C1 segment of cervical spinal cord (tissue), 14 donors: ENCODE data around the gene CLCN2.

ENCODE experiments used
- DNase-seq, 14 donors: peaks; one replicate each; lab custom pipeline; 2025; lab: John Stamatoyannopoulos, UW

CLCN2 gene

DNA sequence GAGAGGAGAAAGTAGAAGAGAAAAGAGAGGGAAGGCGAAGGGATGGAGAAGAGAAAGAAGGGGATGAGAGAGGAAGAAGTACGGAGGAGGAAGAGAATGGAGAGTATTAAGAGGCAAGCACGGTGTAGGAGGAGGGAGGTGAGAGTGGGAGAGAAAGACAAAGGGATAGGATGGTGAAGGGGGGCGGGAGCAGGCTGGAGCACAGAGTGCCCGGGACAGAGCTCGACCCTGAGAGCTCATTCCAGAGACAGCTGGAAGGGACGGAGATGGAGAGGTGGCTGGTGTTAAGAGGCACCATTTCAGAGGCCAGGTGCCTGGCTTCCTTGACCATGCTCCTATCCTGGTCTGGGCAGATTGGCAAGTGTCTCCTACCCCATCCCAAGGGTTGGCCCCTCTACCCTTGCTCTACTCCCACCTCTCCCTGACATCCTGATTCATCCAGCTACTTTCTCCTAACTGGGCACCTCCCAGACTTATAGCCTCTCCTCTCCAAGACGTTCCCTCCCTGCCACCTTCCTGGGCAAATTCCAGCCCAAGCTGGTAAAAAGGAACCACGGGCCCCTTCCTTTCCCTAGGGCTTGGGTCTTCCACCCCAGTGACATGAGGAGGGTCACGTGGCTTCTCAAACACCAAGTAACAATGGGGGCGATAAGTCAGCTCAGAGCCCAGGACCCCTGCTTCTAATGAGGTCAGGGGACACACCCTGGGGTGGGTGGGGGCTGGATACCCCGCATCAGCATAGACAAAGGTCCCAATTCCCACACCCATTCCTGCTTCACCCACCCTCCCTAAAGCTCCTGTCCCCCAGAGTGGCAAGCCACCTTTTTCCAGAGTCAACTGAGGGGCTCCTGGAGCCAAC lies 1.1 kb downstream of the CLCN2 start:
- DNase-seq, result peak in 5 of 14 donors; percentile 19 to 64 (median 46)

DNA sequence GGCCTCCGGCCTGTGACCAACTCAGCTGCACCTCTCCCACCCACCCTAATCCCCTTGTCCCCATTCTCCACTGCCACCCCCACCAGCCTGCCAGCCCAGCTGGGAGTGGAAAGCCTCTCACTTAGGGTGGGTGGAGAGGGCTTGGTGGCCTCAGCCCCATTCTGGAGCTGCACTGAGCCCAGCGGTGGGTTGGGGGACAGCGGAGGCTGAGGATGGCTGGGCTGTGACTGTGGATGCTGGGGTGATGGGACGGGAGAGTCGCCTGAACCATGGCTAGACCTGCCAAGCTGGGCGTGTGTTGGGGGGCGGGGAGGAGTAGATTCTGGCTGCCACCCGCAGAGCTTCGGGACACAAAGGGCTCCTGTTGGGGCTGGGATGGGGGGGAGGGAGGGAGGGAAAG lies 1.8 kb downstream of the CLCN2 start:
- DNase-seq, result peak in 12 of 14 donors; percentile 20 to 74 (median 62)

DNA sequence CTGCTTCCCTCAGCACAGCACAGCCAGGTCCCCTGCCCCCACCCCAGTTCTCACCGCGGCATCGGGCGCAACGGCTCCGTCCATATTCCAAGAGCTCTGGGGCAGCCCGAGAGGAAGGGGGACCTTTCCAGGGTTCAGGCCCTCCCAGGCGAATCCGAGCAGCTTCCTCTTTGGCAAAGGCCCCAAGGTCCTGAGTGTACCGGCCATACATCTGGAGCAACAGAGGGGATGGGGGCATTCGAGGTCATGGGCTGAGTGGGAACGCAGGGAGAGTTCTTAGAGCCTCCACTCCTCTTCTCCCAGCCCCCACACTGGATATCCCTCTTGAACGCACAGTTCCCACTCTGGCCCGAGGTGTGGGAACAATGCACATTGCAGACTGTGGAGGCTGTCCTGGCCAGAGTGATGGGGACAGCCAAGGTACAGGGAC lies 2.5 kb downstream of the CLCN2 start:
- DNase-seq, result no peak

DNA sequence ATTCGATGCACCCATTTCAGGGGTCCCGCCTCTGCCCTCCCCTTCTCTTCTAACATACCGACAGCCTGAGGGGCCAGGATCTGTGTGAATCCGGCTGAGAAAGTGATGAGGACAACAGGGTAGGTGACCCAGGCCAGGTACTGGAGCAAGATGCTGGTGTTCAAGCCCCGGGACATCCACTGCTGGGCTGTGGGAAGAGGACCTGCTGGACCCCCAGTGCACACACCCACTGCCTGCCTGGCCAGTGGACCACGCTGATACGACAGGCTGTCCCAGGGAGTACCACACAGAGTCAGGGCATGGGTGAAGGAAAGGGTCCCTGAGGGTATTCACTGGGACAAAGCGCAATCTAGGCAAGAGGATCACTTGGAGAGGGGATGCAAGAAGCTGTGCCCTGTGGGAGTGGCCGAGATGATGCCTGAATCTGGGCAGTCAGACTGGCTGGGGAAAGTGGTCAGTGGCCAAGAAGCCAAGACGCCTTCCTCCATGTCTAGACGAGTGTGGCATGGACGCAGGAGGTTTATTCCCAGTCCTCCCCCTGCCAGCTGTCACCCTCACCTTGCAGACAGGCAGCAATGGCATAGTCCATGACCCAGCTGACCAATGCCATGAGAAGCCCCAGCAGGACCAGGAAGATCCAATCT lies 3.2 kb downstream of the CLCN2 start:
- no peak for DNase-seq

DNA sequence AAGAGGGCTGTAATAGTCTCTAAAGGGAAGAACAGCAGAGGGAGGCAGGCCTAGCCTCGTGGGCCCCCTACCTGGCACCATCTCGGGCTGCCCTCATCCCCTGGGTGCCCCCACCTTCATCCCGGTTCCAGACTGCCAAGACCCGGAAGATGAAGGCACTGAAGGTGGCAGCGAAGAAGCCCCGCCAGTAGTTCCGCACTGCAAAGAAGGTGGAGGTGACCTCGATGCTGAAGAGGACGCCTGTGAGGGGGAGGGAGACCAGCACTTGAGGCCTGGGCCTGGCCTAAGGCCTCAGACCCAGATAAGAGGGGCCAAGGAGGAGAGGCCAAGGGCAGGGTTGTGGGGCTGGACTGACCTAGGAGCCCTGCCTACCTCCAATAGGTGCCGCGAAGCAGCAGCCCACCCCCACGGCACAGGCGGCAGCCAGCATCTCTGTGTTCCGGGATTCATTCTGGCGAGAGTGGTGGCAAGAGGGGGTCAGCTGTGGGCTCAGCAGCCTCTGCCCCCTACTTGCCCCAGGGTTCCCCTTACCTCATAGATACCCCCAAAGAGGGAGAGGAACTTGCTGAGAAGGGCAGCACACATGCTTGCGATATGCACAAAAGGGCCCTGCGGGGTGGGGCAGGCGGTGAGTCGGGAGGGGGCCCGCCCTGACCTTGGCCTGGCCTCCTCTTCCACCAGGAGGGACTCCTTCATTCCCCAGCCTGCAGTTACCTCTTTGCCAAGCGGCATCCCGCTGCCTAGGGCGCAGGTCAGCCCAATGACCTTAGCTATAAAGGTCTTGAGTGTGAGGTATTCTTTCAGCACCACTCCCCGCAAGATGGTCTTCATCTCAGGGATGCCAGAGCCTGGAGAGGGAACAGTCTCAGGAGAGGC lies 3.9 kb downstream of the CLCN2 start:
- no peak for DNase-seq

DNA sequence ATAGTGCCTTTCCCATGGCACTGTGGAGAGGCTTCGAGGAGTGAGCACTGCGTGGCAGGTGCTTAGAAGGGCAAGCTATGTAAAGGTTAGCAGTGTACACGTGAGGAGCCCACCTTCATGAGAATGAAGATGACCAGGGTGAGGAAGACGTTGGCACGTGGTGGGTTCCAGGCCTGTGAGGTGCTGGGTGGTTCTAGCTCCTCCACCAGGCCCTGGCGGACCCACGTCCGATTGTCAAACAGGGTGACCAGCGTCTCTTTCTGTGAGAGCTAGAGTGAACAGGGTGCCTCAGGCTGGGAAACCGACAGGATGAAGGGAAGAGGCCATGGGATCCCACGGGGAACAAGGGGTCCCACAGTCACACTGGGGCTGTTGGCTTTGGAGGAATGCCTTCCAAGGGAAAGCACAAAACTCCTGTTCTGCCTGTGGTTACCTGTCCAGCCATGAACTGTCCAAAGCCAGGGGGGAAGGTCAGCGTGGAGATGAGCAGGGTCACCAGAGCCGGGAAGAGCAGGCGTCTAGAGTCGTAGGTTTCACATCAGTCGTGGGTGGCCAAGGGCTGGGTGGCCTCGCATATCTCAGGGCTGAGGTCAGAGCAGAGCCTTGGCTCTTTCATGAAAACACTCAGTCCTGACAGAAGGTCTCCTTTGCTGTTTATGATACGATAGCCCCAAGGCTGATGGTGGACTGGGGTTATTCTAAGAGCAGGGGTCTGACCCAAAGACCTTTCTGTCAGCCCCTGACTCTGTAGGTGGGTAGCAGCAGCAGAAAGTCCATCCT lies 6.0 kb downstream of the CLCN2 start:
- DNase-seq, result no peak

DNA sequence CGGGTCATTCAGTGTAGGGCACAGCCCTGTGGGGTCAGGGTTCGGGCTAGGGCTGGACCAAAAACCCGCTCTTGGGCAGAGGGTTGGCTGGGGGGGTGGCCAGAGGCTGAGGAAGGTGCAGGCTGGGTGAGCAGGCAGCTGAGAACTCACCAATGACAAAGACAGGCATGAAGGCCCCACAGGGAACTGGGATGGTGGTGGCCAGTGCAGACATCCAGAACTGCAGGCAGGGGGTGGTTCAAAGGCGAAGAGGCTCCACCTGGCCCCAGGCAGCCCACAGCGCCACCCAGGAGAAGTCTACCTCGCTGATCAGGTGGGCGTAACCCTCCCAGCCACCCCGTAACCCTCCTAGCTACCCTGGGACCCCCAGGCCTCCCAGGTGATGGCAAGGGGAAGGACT lies 6.7 kb downstream of the CLCN2 start:
- DNase-seq, result no peak

DNA sequence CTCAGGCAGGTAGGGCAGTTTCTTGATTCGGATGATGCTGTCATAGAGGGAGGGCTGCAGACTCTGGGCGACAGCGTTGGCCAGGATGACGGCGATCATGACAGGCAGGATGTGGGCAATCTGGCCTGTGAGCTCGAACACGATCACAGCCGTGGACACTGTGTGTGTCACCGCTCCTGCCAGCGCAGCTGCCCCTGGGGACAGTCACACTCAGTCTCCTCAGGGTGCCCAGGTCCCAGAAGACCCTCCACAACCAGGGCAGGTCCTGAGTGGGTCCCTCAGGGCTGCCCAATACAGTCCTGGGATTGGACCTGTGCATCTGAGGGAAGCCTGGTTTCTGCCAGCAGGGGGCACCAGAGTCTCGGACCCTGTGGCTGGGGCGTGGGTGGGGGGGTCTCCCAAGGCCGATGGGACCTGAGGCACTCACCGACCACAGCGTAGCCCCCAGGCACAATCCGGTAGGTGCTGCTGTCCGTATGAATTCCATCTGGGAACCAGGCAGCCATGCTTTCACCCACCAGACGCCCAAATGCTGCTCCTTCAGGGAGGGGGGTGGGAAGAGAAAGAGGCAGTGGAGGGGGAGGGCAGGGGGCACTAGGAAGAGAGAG lies 7.2 kb downstream of the CLCN2 start:
- peak in 2 of 14 donors; percentile 18 to 40 for DNase-seq

DNA sequence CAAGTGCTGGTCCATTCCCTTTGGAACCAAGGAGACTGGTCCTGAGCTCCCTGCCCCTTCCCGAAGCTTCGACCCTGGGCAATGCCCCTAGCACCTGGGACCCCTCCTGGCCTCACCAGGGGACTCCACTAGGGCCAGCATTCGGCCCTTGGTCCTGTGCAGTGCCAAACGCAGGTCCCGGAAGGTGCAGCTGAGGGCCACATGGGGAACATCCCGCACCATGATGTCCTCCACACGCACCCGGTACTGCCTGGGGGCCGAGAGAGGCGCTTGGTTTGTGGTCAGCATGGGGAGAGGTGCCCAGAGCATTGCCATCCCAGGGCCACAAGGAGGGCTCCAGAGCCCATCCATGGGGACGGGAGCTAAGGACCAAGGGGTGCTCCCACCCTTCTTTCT lies 7.9 kb downstream of the CLCN2 start:
- no peak for DNase-seq

DNA sequence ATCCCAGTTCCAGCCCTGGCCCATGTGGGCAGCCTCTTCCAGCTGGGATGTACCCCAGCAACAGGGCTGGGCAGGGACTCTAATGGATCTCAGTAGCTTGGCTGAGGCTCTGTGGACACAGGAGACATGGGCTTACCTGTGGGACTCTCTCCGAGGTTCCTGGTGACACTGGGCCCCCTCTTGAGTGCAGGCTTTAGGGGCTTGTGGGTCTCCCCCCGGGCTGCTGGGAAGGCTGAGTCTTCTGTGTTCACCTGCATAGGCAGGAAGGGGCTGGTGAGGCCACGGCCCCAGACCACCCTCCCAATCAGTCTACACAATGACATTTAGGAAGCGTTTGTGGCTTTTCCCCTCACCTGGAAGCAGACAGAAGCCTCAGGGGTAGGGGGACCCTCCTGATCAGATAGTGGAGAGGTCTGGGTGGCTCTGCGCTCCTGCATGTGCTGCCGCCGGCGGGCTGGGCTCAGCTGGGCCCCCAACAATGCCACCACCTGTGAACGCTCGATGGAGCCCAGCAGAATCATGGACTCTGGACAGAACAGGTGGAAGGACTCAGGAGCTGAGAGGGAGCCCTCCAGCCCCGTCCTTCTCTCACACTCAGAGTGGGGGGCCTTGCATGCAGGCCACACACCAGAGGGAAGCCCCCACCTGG lies 8.4 kb downstream of the CLCN2 start:
- no peak for DNase-seq

DNA sequence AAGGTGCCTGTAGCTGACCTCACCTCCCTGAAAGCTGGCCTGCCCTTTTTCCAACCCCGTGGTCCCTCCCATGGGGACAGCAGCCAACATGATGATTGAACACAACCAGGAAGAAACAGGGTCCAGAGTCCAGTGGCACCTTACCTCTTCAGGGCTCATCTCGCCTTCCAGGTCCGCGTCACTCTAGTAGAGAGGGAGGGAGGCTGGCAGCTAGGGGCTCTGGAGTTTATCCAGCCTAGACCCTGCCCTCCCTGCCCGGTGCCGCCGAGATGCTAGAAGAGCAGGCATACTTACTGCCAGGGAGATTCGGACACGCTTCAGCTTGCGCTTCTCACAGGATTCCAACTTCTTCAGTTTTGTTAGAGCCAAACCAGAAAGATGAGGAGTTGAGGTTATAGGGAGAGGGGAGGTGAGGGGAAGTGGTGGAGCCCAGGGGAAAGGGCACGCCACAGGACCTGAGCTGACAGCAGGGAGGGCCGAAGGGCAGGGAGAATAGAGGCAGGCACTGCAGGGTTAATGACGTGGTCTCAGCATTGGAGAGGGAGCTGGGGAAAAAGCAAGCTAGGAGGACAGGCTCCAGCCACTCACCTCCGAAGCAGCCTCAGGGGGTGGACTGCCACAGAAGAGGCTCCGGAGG lies 9.1 kb downstream of the CLCN2 start:
- no peak for DNase-seq

DNA sequence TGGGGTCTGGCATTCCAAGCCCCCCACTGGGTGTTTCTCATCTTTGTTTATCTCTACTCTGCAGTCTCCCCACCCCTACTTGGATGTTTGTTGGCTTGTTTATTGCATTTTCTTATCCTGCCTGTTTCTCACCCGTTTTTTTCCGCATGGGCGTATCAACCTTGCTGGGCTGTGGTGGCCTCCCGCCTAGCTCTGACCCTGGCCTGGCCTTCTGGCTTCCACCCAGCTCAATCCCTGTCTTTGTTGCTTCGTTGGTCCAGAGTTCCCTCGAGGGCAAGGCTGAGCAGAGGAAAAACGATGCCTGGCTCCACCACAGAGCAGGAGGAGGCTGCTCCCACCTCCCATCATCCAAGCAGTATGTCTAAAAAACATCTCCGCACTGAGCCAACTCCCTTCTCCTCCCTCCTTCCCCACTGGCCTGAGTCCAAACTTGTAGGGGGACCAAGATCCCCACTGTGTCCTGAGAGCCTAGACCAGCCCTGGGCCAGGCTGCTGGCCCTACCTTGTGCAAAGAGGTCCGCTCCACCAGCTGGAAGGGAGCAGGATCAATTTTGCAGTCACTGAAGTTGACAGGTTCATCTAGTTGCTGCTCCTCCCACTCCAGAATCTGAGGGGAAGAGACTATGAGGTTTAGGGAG lies 9.8 kb downstream of the CLCN2 start:
- no peak for DNase-seq

DNA sequence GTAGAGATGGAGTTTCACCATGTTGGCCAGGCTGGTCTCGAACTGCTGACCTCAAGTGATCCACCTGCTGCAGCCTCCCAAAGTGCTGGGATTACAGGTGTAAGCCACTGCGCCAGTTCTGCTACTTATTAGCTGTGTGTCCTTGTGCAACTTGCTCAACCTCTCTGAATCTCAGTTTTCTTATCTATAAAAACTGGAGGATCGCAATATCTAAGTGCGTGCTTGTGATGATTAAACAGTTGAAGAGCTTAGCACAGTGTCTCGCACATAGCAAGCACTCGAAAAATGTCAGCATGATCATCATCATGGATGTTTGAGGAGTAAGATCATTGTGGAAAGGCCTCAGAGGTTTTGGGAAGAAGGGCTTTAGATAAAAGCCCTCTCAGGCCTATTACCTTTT lies 10.8 kb downstream of the CLCN2 start:
- DNase-seq, result no peak

DNA sequence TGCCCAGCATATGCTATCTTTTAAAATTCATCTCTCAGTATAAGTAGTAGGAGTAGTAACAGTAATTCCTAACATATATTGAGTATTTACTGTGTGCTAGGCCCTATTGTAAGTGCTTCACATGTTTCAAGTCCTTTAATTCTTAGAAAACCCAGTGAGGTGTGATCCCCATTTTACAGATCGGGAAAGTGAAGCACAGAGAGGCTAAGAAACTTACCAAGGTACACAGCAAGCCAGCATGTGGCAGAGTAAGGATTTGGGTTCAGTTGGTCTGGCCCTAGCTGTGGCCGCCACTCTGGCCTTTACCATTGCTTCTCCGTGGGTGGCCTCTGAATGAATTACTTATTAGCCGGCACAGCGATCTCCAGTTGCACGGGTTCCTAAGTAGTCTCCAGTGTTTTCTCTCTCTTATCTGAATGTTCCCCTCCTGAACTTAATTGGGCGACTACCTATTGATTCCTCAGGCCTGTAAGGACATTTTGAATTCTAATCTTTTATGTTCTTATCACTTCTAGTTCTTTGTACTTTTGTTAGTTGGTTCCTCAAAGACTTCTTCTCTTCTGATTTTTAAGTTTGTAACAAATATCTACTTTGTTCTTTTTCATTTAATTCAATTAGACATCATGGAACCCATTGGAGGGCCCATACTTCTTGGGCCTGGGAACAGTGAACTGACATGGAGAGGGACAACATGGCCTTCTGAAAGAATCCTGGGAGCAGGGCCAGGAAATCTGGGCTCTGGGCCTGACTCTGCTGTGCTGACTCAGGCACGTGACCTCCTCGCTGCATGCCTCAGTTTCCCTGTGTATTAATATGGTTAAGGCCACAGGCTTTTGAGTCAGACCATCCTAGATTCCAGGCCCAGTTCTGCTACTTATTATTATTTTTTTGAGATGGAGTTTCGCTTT lies 11.6 kb downstream of the CLCN2 start:
- peak in 1 of 14 donors; percentile 12 for DNase-seq

DNA sequence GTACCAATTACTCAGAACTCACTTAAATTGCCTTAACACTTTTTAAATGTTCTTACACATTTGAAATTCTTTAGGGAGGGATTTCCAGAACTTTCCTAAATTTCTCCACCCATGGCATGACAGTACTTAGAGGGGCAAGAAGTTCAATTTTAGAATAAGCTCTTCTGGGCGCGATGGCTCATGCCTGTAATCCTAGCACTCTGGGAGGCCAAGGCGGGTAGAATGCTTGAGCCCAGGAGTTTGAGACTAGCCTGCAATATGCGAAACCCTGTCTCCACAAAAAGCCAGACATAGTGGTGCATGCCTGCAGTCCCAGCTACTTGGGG lies 13.4 kb downstream of the CLCN2 start:
- DNase-seq, result no peak

DNA sequence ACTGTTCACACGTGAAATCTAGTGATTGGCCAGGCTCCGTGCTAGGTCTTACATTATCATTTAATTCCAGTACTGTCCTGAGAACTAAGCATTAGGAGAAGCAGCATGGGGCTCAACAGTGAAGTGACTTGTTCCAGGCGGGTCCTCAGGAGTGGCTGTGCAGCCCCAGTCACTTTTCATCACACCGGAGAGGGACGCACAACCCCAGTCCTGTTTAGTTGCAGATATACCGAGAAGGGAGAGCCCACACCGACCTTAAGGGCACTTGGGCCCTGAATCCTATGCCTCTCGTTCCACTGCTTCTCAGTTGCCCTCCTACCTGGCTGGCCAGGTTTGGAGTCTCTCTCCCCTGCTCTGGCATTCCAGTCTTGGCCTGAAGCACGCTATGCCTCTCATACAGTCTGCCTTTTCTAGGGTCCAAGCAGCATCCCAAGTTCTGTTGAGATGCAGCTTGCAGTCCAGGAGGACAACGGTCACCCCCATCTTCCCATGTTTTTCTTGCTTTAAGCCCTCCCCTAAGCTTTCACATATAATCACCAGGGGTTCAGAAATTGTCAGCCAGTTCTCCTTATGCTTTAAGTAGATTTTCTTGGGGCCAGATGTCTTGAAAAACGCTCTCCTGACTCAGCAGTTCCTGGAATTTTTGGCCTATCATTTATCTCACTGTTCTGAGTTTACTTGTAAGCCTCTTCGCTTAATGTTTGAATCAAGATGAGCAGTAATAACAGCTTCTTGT lies 13.9 kb downstream of the CLCN2 start:
- DNase-seq, result no peak

DNA sequence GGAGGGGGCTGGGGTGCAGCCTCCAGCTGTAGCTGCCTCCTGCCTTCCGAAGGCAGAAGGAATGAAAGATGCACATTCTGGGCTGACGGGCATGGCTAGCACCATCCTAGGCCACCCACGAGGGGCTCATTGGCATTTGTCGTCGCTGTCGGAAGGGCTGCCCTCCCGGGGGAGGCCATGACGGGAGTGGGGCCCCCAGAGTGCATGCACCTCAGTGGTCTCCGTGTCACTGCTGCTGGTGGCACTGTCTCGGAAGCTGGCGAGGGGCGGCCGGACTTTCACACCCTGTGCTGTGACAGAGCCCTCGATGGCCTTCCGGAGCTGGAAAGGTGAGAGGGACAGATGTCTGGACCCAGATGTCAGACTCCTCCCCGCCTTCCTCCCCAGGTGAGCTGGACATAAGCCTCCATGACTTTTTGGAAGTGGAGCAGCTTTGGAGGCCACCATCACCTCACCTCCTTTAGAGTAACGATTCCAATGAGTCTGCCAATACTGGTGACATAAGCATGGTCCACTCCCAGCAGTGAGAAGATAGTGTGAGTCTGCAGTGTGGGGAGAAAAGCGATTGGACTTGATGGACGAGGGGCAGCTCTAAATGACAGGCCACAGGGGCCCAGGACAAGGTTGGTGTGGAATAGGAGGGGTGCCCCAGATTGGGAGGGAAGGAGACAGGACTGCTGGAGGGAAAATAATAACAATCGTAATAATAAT lies 14.8 kb downstream of the CLCN2 start:
- DNase-seq, result no peak
